Neural progenitor cell (in vitro differentiated cells): ENCODE results near the gene MYO10. TPM values are rescaled to one million over a fixed set of nuclear protein-coding genes. Genes with fewer than 3 reads are reported as not detected.

Experiments
- DNase-seq: peaks from one replicate; pipeline ENCODE4 v3.0.0-alpha.2; 2016; ENCODE audit warnings: low spot score
- H2AFZ ChIP-seq: fragments of 200-600 bp; sonication (generic); replicated peaks from 2 replicates; pipeline ENCODE4 v1.6.1; 2016; ENCODE audit warnings: antibody characterized with exemption
- H3F3A ChIP-seq: fragments of 200-600 bp; sonication (generic); 2 replicates; pipeline ENCODE4 v1.6.1; 2016; ENCODE audit warnings: antibody characterized with exemption, low read depth
- H3K27ac ChIP-seq: fragments of 200-600 bp; sonication (generic); 2 replicates; pipeline ENCODE4 v1.5.1; 2016; ENCODE audit warnings: mild to moderate bottlenecking
- H3K27me3 ChIP-seq: fragments of 200-600 bp; sonication (generic); 2 replicates; pipeline ENCODE4 v1.6.1; 2016; ENCODE audit warnings: mild to moderate bottlenecking, moderate library complexity
- H3K36me3 ChIP-seq: fragments of 200-600 bp; sonication (generic); 2 replicates; pipeline ENCODE4 v1.5.1; 2016
- H3K4me1 ChIP-seq: fragments of 200-600 bp; sonication (generic); 2 replicates; pipeline ENCODE4 v1.6.1; 2016; ENCODE audit warnings: mixed run types
- H3K4me2 ChIP-seq: fragments of 200-600 bp; sonication (generic); 2 replicates; pipeline ENCODE4 v1.6.1; 2016
- H3K4me3 ChIP-seq: fragments of 200-600 bp; sonication (generic); 2 replicates; pipeline ENCODE4 v1.5.1; 2016
- H3K79me2 ChIP-seq: fragments of 200-600 bp; sonication (generic); 2 replicates; pipeline ENCODE4 v1.6.1; 2016; ENCODE audit warnings: low read depth
- H3K9ac ChIP-seq: fragments of 200-600 bp; sonication (generic); 2 replicates; pipeline ENCODE4 v1.6.1; 2016
- H3K9me3 ChIP-seq: fragments of 200-600 bp; sonication (generic); 2 replicates; pipeline ENCODE4 v1.5.1; 2016; ENCODE audit warnings: low read depth
- H4K20me1 ChIP-seq: fragments of 200-600 bp; sonication (generic); 2 replicates; pipeline ENCODE4 v1.6.1; 2016; ENCODE audit warnings: low read depth
- H3K27ac Mint-ChIP-seq: 3 replicates; pipeline ENCODE4 v1.8.0; 2021; ENCODE audit warnings: mixed read lengths
- H3K27me3 Mint-ChIP-seq: 2 replicates; pipeline ENCODE4 v1.8.0; 2022; ENCODE audit warnings: low read depth, mild to moderate bottlenecking, inconsistent platforms, moderate library complexity, mixed read lengths; ENCODE audit not compliant: insufficient read depth
- H3K36me3 Mint-ChIP-seq: 3 replicates; pipeline ENCODE4 v1.8.0; 2021; ENCODE audit warnings: mixed read lengths
- H3K4me1 Mint-ChIP-seq: 3 replicates; pipeline ENCODE4 v1.8.0; 2021; ENCODE audit warnings: mixed read lengths
- H3K4me3 Mint-ChIP-seq: 3 replicates; pipeline ENCODE4 v1.8.0; 2021; ENCODE audit warnings: mild to moderate bottlenecking, moderate library complexity, mixed read lengths
- H3K9me3 Mint-ChIP-seq: 3 replicates; pipeline ENCODE4 v1.8.0; 2020; ENCODE audit warnings: mixed read lengths
- CTCF ChIP-seq: fragments of 200-600 bp; sonication (generic); IDR thresholded peaks from 2 replicates; pipeline ENCODE4 v1.5.1; 2017; ENCODE audit warnings: antibody characterized with exemption, mild to moderate bottlenecking
- EZH2 ChIP-seq: fragments of 200-600 bp; sonication (generic); IDR thresholded peaks from 2 replicates; pipeline ENCODE4 v1.6.1; 2017; ENCODE audit warnings: antibody characterized with exemption, mild to moderate bottlenecking, moderate library complexity
- EZH2phosphoT487 ChIP-seq: fragments of 200-600 bp; sonication (generic); IDR thresholded peaks from 2 replicates; pipeline ENCODE4 v1.6.1; 2017; ENCODE audit warnings: antibody characterized with exemption
- total RNA-seq: library from RNA; depleted of rRNA; stranded (reverse); fragments of >200 nt; gene quantifications from 2 replicates; pipeline ENCODE4 v1.2.3, GENCODE V29; 2015; ENCODE audit warnings: low replicate concordance

The MYO10 gene
- total RNA-seq, 1 donor from 2014 or later = 39.1 TPM

- Histone ChIP-seq H3K36me3 (no peaks in the 10 kb centered on the region), H3K9ac (no peak overlapping the region), H2AFZ (no peak overlapping the region), H4K20me1 (peaks cover 4% of the 10 kb centered on the region), H3F3A (no peaks in the 10 kb centered on the region), H3K27me3 (no peaks in the 10 kb centered on the region), H3K27ac (no peak overlapping the region), H3K4me2 (peak overlapping the region; percentile 8), H3K9me3 (no peaks in the 10 kb centered on the region), H3K4me1 (peaks cover 14% of the 10 kb centered on the region), H3K4me3 (no peak overlapping the region), H3K79me2 (peaks cover 31% of the 10 kb centered on the region)
- TF ChIP-seq EZH2phosphoT487 (no peak), CTCF (no peak), EZH2 (no peak)
- Mint-ChIP-seq H3K9me3 (peaks cover 10% of the 10 kb centered on the region), H3K4me3 (no peak overlapping the region), H3K27me3 (peaks cover 2% of the 10 kb centered on the region), H3K36me3 (peaks cover 5% of the 10 kb centered on the region), H3K27ac (no peak overlapping the region), H3K4me1 (peaks cover 6% of the 10 kb centered on the region)
- peak; percentile 15 for DNase-seq
Measured at GRCh38 chr5:16800477-16800876, 135.6 kb downstream of the MYO10 start.

GRCh38 chr5:16799796-16800195 is 136.3 kb downstream of the MYO10 start:
- TF ChIP-seq EZH2 = no peak
- no peak for TF ChIP-seq EZH2phosphoT487
- no peak for TF ChIP-seq CTCF
- no peak overlapping the region for H3K4me3 Mint-ChIP-seq
- H3K27me3 ChIP-seq = no peaks in the 10 kb centered on the region
- no peak overlapping the region for H3K27ac ChIP-seq
- no peak overlapping the region for H3K27ac Mint-ChIP-seq
- H2AFZ ChIP-seq = no peak overlapping the region
- no peak for DNase-seq
- H3K36me3 Mint-ChIP-seq = peaks cover 5% of the 10 kb centered on the region
- no peak overlapping the region for H3K4me3 ChIP-seq
- H3K4me2 ChIP-seq = no peak overlapping the region
- H3K4me1 ChIP-seq = peaks cover 14% of the 10 kb centered on the region
- peaks cover 30% of the 10 kb centered on the region for H3K79me2 ChIP-seq
- H4K20me1 ChIP-seq = peaks cover 4% of the 10 kb centered on the region
- H3K9ac ChIP-seq = no peak overlapping the region
- H3K4me1 Mint-ChIP-seq = peaks cover 9% of the 10 kb centered on the region
- H3K36me3 ChIP-seq = no peaks in the 10 kb centered on the region
- H3K9me3 Mint-ChIP-seq = peaks cover 10% of the 10 kb centered on the region
- no peaks in the 10 kb centered on the region for H3K9me3 ChIP-seq
- H3K27me3 Mint-ChIP-seq = peaks cover 2% of the 10 kb centered on the region
- no peaks in the 10 kb centered on the region for H3F3A ChIP-seq

DNA sequence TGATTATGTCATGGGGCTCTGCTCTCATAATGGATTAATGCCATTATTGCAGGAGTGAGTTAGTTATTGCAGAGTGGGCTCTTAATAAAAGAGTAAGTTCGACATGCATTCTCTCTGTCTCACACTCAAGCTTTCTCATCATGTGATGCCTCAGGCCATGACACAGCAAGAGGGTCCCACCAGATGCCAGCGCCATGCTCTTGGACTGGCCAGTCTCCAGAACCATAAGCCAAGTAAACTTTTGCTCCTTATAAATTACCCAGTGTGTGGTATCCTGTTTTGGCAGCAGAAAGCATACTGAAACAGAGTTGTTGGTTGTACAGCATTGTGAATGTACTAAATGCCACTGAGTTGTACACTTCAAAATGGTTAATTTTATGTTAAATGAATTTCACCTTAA is 138.1 kb downstream of the MYO10 start:
- H2AFZ ChIP-seq = no peak overlapping the region
- peaks cover 2% of the 10 kb centered on the region for H3K27me3 Mint-ChIP-seq
- H3K36me3 Mint-ChIP-seq = peaks cover 2% of the 10 kb centered on the region
- DNase-seq = no peak
- no peak overlapping the region for H3K4me3 Mint-ChIP-seq
- H3K9ac ChIP-seq = no peak overlapping the region
- H3K9me3 Mint-ChIP-seq = peaks cover 10% of the 10 kb centered on the region
- H3K4me1 Mint-ChIP-seq = peaks cover 11% of the 10 kb centered on the region
- H3K4me1 ChIP-seq = peaks cover 14% of the 10 kb centered on the region
- no peak overlapping the region for H3K4me3 ChIP-seq
- H3F3A ChIP-seq = no peaks in the 10 kb centered on the region
- no peaks in the 10 kb centered on the region for H3K36me3 ChIP-seq
- no peak for TF ChIP-seq EZH2phosphoT487
- TF ChIP-seq EZH2 = no peak
- no peak for TF ChIP-seq CTCF
- peaks cover 4% of the 10 kb centered on the region for H4K20me1 ChIP-seq
- H3K9me3 ChIP-seq = no peaks in the 10 kb centered on the region
- no peaks in the 10 kb centered on the region for H3K27me3 ChIP-seq
- H3K4me2 ChIP-seq = no peak overlapping the region
- no peak overlapping the region for H3K27ac Mint-ChIP-seq
- no peak overlapping the region for H3K27ac ChIP-seq
- H3K79me2 ChIP-seq = peaks cover 18% of the 10 kb centered on the region
